OCI-LY7 (cell line): Measurements from ENCODE around the gene AMBP. TPM values are rescaled to one million over a fixed set of nuclear protein-coding genes. Genes with fewer than 3 reads are reported as not detected.

ENCODE experiments used
- BruUV-seq: library from RNA; stranded (reverse); fragments of 400-500 nt; replicated peaks from 2 replicates; lab custom pipeline; 2021; lab: Mats Ljungman, UMichigan
- CTCF ChIA-PET: fragments of 300-600 bp; sonication (Branson Sonifier 250); formaldehyde crosslinking; loops from one replicate; lab custom pipeline; 2022; ENCODE audit warnings: antibody characterized with exemption; ENCODE audit not compliant: unreplicated experiment; lab: Charles Lee
- POLR2A ChIA-PET: fragments of 300-600 bp; sonication (Branson Sonifier 250); formaldehyde crosslinking; loops from one replicate; lab custom pipeline; 2022; ENCODE audit warnings: antibody characterized with exemption; lab: Charles Lee
- DNase-seq: peaks from one replicate; pipeline ENCODE4 v3.0.0-alpha.2; 2015; ENCODE audit warnings: low spot score
- H2AFZ ChIP-seq: fragments of 200-600 bp; sonication (generic), shearing (Covaris generic); 2 replicates; pipeline ENCODE4 v1.6.1; 2014; ENCODE audit warnings: mild to moderate bottlenecking, antibody characterized with exemption, low read length, moderate library complexity
- H3K27ac ChIP-seq: fragments of 200-600 bp; sonication (generic); 2 replicates; pipeline ENCODE4 v1.5.1; 2014; ENCODE audit warnings: mixed run types, low read depth, mild to moderate bottlenecking, moderate library complexity, low read length, inconsistent platforms; ENCODE audit not compliant: poor library complexity, severe bottlenecking
- H3K36me3 ChIP-seq: fragments of 200-600 bp; sonication (generic); 2 replicates; pipeline ENCODE4 v1.6.1; 2014; ENCODE audit warnings: mild to moderate bottlenecking, antibody characterized with exemption, low read length, moderate library complexity, mixed read lengths; ENCODE audit not compliant: insufficient read depth
- H3K4me1 ChIP-seq: fragments of 200-600 bp; sonication (generic); 2 replicates; pipeline ENCODE4 v1.5.1; 2014; ENCODE audit warnings: mild to moderate bottlenecking, low read length; ENCODE audit not compliant: insufficient read depth, poor library complexity, severe bottlenecking
- H3K4me2 ChIP-seq: fragments of 200-600 bp; sonication (generic); 2 replicates; pipeline ENCODE4 v1.6.1; 2014; ENCODE audit warnings: mild to moderate bottlenecking, low read length
- H3K4me3 ChIP-seq: fragments of 200-600 bp; sonication (generic); 2 replicates; pipeline ENCODE4 v1.5.1; 2014; ENCODE audit warnings: mild to moderate bottlenecking, low read depth, low read length; ENCODE audit not compliant: poor library complexity, severe bottlenecking
- H3K79me2 ChIP-seq: fragments of 200-600 bp; sonication (generic); 2 replicates; pipeline ENCODE4 v1.6.1; 2016; ENCODE audit warnings: low read depth, mild to moderate bottlenecking, low read length, moderate library complexity, mixed read lengths; ENCODE audit not compliant: insufficient read depth
- H3K9me2 ChIP-seq: fragments of 200-600 bp; sonication (generic); 2 replicates; pipeline ENCODE4 v1.6.1; 2016; ENCODE audit warnings: mild to moderate bottlenecking, low read length, mixed read lengths; ENCODE audit not compliant: insufficient read depth
- H3K9me3 ChIP-seq: fragments of 200-600 bp; sonication (generic); 2 replicates; pipeline ENCODE4 v1.6.1; 2014; ENCODE audit warnings: mild to moderate bottlenecking, mixed run types, low read length, mixed read lengths
- H4K20me1 ChIP-seq: fragments of 200-600 bp; sonication (generic); 2 replicates; pipeline ENCODE4 v1.6.1; 2014; ENCODE audit warnings: mild to moderate bottlenecking, antibody characterized with exemption, low read length, moderate library complexity, mixed read lengths; ENCODE audit not compliant: insufficient read depth
- CTCF ChIP-seq: fragments of 200-600 bp; sonication (generic); conservative IDR thresholded peaks from 2 replicates; pipeline ENCODE4 v1.5.1; 2014; ENCODE audit warnings: mild to moderate bottlenecking, antibody characterized with exemption, low read length, moderate library complexity, mixed read lengths
- EZH2phosphoT487 ChIP-seq: fragments of 200-600 bp; sonication (generic); IDR thresholded peaks from 2 replicates; pipeline ENCODE4 v1.6.1; 2018; ENCODE audit warnings: low read depth, borderline replicate concordance, mild to moderate bottlenecking, mixed run types, antibody characterized with exemption, low read length, moderate library complexity, mixed read lengths
- intact Hi-C: fragments of 100-400 bp; cut with micrococcal nuclease; formaldehyde crosslinking; loops from one replicate; pipeline ENCODE4 v1.10.0; 2022; ENCODE audit not compliant: unreplicated experiment
- total RNA-seq, 2 experiments: library from RNA; depleted of rRNA in 1 of 2; stranded (reverse); fragments of >200 nt in 1 of 2; shearing (Covaris generic) in 1 of 2; gene quantifications; 2 replicates each; pipeline ENCODE4 v1.2.3, GENCODE V29; 2014 to 2022

Gene AMBP
- total RNA-seq, 2 experiments from 2014 or later: not detected

GRCh38 chr9:114061292-114061691 lies 16.8 kb downstream of the AMBP start:
- H4K20me1 ChIP-seq: no peaks in the 10 kb centered on the region

GRCh38 chr9:114060711-114061110 lies 17.4 kb downstream of the AMBP start:
- no peak overlapping the region for H3K27ac ChIP-seq
- H2AFZ ChIP-seq: no peak overlapping the region
- no peaks in the 10 kb centered on the region for H3K4me1 ChIP-seq
- no peak overlapping the region for H3K4me3 ChIP-seq
- no peak for DNase-seq
- TF ChIP-seq CTCF (no peak), EZH2phosphoT487 (no peak)
- intact Hi-C loops: no loop called here
- H3K79me2 ChIP-seq: no peaks in the 10 kb centered on the region
- no peaks in the 10 kb centered on the region for H3K9me2 ChIP-seq
- POLR2A ChIA-PET: no interaction called here
- H3K36me3 ChIP-seq: no peaks in the 10 kb centered on the region
- no peak overlapping the region for H3K4me2 ChIP-seq
- H3K9me3 ChIP-seq: no peaks in the 10 kb centered on the region
- CTCF ChIA-PET: no interaction called here
- H4K20me1 ChIP-seq: no peaks in the 10 kb centered on the region
- BruUV-seq: no TSS peak

More at GRCh38 chr9:114061292-114061691, 16.8 kb downstream of the AMBP start:
- intact Hi-C loops: no loop called here
- DNase-seq: no peak
- no peaks in the 10 kb centered on the region for H3K4me1 ChIP-seq
- no peak overlapping the region for H2AFZ ChIP-seq
- H3K36me3 ChIP-seq: no peaks in the 10 kb centered on the region
- no peak overlapping the region for H3K4me2 ChIP-seq
- no peaks in the 10 kb centered on the region for H3K9me3 ChIP-seq
- POLR2A ChIA-PET: no interaction called here
- TF ChIP-seq CTCF: no peak
- no peak for TF ChIP-seq EZH2phosphoT487
- H3K27ac ChIP-seq: no peak overlapping the region
- no peaks in the 10 kb centered on the region for H3K9me2 ChIP-seq
- H3K79me2 ChIP-seq: no peaks in the 10 kb centered on the region
- BruUV-seq: no TSS peak
- CTCF ChIA-PET: no interaction called here
- H3K4me3 ChIP-seq: no peak overlapping the region

- H3K4me3 ChIP-seq: no peak overlapping the region
- BruUV-seq: no TSS peak
- no peak overlapping the region for H2AFZ ChIP-seq
- intact Hi-C loops: no loop called here
- H3K9me3 ChIP-seq: no peaks in the 10 kb centered on the region
- no peaks in the 10 kb centered on the region for H3K36me3 ChIP-seq
- H4K20me1 ChIP-seq: no peaks in the 10 kb centered on the region
- no peak overlapping the region for H3K27ac ChIP-seq
- H3K79me2 ChIP-seq: no peaks in the 10 kb centered on the region
- DNase-seq: no peak
- no peaks in the 10 kb centered on the region for H3K9me2 ChIP-seq
- ChIA-PET POLR2A (no interaction called here), CTCF (no interaction called here)
- no peaks in the 10 kb centered on the region for H3K4me1 ChIP-seq
- H3K4me2 ChIP-seq: no peak overlapping the region
- no peak for TF ChIP-seq CTCF
- no peak for TF ChIP-seq EZH2phosphoT487
Observed at GRCh38 chr9:114060070-114060469, 18.0 kb downstream of the AMBP start.
